ENCODE data around the gene LCN2.

Gene LCN2

DNA sequence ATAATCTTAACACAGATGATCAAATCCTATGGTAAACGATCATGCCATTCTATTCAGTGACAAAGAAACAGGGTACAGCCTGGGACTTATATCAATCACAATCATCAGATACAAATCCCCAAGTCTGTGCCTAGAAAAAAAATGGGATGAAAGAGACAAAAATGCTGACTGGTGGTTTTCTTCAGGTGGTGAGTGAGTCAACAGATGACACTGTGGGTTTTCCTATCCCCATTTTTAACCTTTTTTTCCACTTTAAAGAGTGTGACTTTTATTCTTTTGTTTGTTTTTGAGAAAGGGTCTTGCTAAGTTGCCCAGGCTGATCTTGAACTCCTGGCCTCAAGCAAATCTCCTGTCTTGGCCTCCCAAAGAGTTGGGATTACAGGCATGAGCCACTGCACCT, 39.0 kb downstream of the LCN2 start:
- Histone ChIP-seq H2BK12ac (ENCODE audit: low read length) (no peak overlapping the region), H2AFZ (ENCODE audit: insufficient read depth, low read length, poor library complexity) (no peak overlapping the region), H3K9ac (ENCODE audit: low read length) (no peak overlapping the region), H3K23ac (ENCODE audit: low read length) (no peak overlapping the region), H3K79me1 (ENCODE audit: low read length) (peaks cover 13% of the 10 kb centered on the region), H3K14ac (ENCODE audit: low read length) (no peak overlapping the region), H3K4me2 (ENCODE audit: low read length) (no peak overlapping the region), H3K4ac (ENCODE audit: low read depth, low read length) (no peak overlapping the region), H4K91ac (ENCODE audit: low read depth, low read length) (no peak overlapping the region), H3K9me3 (ENCODE audit: insufficient read depth, low read depth, low read length) (no peaks in the 10 kb centered on the region), H3K27me3 (ENCODE audit: insufficient read depth, low read length) (no peaks in the 10 kb centered on the region), H3K27ac (ENCODE audit: low read depth, low read length) (no peak overlapping the region), H3K4me1 (ENCODE audit: control insufficient read depth in 1 of 2, insufficient read depth in 2 of 2, low read length in 2 of 2) (peaks cover 5 to 7% of the 10 kb centered on the region in 2 experiments), H4K8ac (ENCODE audit: low read depth, low read length) (no peak overlapping the region), H2AK5ac (ENCODE audit: low read length) (no peak overlapping the region), H3K79me2 (ENCODE audit: control insufficient read depth, insufficient read depth, low read length, poor library complexity) (peaks cover 12% of the 10 kb centered on the region), H4K12ac (ENCODE audit: low read depth, low read length) (no peak overlapping the region), H3K36me3 (ENCODE audit: control insufficient read depth in 1 of 2, insufficient read depth in 2 of 2, low read length in 2 of 2) (peaks cover 36 to 38% of the 10 kb centered on the region in 2 experiments), H3K4me3 (ENCODE audit: low read depth, low read length) (no peak overlapping the region), H3K18ac (ENCODE audit: low read length) (no peak overlapping the region), H2BK5ac (ENCODE audit: low read depth, low read length, poor library complexity) (no peak overlapping the region), H2BK120ac (ENCODE audit: insufficient read depth, low read length, poor library complexity) (no peak overlapping the region)
- no peak for DNase-seq
- no CpG with 5 or more reads among the region's 1 CpG for WGBS (ENCODE audit: extremely low coverage, insufficient coverage, insufficient read length)

DNA sequence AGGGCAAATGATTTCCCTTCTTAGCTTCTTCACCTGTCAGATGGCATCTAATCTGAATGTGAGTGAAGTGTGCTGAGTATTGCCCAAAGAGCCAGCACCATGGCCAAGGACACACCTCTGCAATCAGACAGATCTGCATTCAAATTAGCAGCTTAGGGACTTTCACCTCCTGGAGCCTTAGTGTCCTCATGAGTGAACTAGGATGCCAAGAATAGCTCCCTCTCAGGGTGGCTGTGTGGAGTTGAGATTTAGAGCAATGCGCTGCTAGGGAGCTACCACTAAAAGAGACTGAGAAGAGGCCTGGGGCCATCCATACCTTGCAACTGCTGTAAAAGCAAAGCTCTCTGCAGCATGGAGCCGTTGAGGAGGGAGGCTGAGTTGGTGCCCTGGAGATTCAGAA, 40.8 kb downstream of the LCN2 start:
- peaks cover 13% of the 10 kb centered on the region for H3K79me1 ChIP-seq (ENCODE audit: low read length)
- H3K9ac ChIP-seq (ENCODE audit: low read length), result no peak overlapping the region
- H3K23ac ChIP-seq (ENCODE audit: low read length), result no peak overlapping the region
- no peaks in the 10 kb centered on the region for H3K9me3 ChIP-seq (ENCODE audit: insufficient read depth, low read depth, low read length)
- H3K18ac ChIP-seq (ENCODE audit: low read length), result no peak overlapping the region
- no peak overlapping the region for H4K12ac ChIP-seq (ENCODE audit: low read depth, low read length)
- H3K4me3 ChIP-seq (ENCODE audit: low read depth, low read length), result no peak overlapping the region
- no peak for DNase-seq
- no peak overlapping the region for H3K27ac ChIP-seq (ENCODE audit: low read depth, low read length)
- H4K8ac ChIP-seq (ENCODE audit: low read depth, low read length), result no peak overlapping the region
- H2BK120ac ChIP-seq (ENCODE audit: insufficient read depth, low read length, poor library complexity), result no peak overlapping the region
- no peaks in the 10 kb centered on the region for H3K27me3 ChIP-seq (ENCODE audit: insufficient read depth, low read length)
- no peak overlapping the region for H3K4ac ChIP-seq (ENCODE audit: low read depth, low read length)
- peaks cover 29 to 31% of the 10 kb centered on the region in 2 experiments for H3K36me3 ChIP-seq (ENCODE audit: control insufficient read depth in 1 of 2, insufficient read depth in 2 of 2, low read length in 2 of 2)
- no peak overlapping the region for H2AK5ac ChIP-seq (ENCODE audit: low read length)
- H3K4me2 ChIP-seq (ENCODE audit: low read length), result no peak overlapping the region
- peaks cover 5 to 7% of the 10 kb centered on the region in 2 experiments for H3K4me1 ChIP-seq (ENCODE audit: control insufficient read depth in 1 of 2, insufficient read depth in 2 of 2, low read length in 2 of 2)
- no peak overlapping the region for H2BK12ac ChIP-seq (ENCODE audit: low read length)
- H3K79me2 ChIP-seq (ENCODE audit: control insufficient read depth, insufficient read depth, low read length, poor library complexity), result peaks cover 12% of the 10 kb centered on the region
- no peak overlapping the region for H3K14ac ChIP-seq (ENCODE audit: low read length)
- no peak overlapping the region for H2AFZ ChIP-seq (ENCODE audit: insufficient read depth, low read length, poor library complexity)
- no peak overlapping the region for H4K91ac ChIP-seq (ENCODE audit: low read depth, low read length)
- no CpG with 5 or more reads among the region's 2 CpGs for WGBS (ENCODE audit: extremely low coverage, insufficient coverage, insufficient read length)
- H2BK5ac ChIP-seq (ENCODE audit: low read depth, low read length, poor library complexity), result no peak overlapping the region

DNA sequence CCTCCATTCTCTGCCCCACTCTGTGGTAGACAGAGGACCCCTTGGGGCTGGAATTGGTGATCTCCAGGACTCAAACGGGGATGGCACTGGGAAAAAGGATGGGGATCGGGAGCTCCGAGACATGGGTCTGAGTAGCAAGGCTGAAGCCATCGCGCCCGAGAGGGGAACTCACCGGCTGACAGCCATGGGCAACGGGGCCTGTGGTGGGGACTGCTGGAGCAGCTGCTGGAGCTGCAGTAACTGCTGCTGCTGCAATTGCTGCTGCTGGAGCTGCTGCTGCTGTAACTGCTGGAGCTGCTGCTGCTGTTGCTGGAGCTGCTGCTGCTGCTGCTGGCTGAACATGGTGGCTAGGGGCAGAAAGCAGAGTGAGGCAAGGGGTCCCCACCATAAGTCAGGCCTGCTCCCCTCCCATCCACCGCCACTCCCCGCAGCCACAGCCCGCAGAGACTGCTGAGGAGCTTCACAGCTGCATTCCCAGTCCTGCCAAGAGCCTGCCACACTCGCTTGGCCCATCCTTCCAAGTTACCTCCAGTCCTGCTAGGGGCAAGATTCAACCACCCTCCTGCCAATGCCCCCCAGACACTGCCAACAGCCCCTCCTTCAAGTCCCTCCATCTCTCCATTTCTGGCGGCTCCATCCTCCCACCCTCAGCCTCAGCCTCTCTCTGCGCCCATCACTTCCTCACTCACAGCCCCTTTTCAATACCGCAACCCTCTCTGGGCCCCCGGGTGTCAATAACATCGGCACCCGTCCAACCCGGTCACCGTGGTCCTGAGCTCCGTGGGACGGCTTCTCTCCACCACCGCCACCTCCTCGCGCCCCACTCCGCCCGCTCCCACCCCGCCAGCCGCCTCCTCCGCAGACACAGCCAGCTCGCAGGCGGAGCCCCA, 41.5 kb downstream of the LCN2 start:
- Histone ChIP-seq H3K9ac (ENCODE audit: low read length) (peak overlapping the region; percentile 88), H2BK12ac (ENCODE audit: low read length) (no peak overlapping the region)
- no CpG with 5 or more reads among the region's 32 CpGs for WGBS (ENCODE audit: extremely low coverage, insufficient coverage, insufficient read length)

DNA sequence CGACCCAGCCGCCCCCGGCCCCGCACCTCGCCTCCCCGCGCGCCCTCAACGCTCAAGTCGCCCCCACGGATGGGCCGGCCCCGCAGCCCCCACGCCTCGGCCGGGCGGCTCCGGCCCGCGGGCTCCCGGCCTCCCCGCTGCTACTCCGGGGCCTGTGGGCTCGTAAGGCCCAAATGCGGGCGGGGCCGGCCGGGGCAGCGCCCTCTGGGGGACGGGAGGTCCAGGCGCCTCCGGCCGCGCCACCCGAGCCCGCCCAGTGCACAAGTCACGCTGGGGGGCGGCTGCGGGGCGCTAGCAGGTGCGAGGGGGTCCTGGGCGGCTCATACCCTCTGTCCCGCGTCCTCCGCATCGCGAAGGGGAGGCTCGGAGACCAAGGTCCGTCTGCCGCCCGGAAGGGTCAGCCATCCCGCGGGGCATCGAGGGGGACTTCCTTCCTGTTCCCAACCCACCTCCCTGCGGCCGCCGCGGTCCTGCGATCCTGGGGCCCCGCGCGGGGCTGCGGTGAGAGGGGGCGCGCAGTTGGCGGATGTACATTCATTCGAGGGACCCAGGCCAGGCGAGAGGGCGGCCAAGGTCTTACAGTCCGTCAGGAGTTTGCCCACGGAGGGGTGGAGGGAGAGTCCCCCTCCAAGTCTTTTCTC, 42.3 kb downstream of the LCN2 start, which contains the start of gene CIZ1:
TSS of gene CIZ1 (minus strand) at position 167 of the 641 bp plus-strand sequence. CDS start 715 bp downstream, outside the sequence.
- peak; percentile 73 to 88 for DNase-seq
- Histone ChIP-seq H3K79me2 (ENCODE audit: control insufficient read depth, insufficient read depth, low read length, poor library complexity) (peaks cover 12% of the 10 kb centered on the region), H3K9ac (ENCODE audit: low read length) (peak within 1 kb of the TSS; percentile 92), H4K91ac (ENCODE audit: low read depth, low read length) (peak within 1 kb of the TSS; percentile 75), H2BK12ac (ENCODE audit: low read length) (peak within 1 kb of the TSS; percentile 61), H3K27me3 (ENCODE audit: insufficient read depth, low read length) (no peaks in the 10 kb centered on the region), H3K4me1 (ENCODE audit: control insufficient read depth in 1 of 2, insufficient read depth in 2 of 2, low read length in 2 of 2) (peaks cover 5 to 7% of the 10 kb centered on the region in 2 experiments), H3K14ac (ENCODE audit: low read length) (peak within 1 kb of the TSS; percentile 98), H3K79me1 (ENCODE audit: low read length) (peaks cover 13% of the 10 kb centered on the region), H4K8ac (ENCODE audit: low read depth, low read length) (peak within 1 kb of the TSS; percentile 99), H2BK120ac (ENCODE audit: insufficient read depth, low read length, poor library complexity) (peak within 1 kb of the TSS; percentile 98), H3K18ac (ENCODE audit: low read length) (peak within 1 kb of the TSS; percentile 99), H3K23ac (ENCODE audit: low read length) (no peak within 1 kb of the TSS), H3K4me2 (ENCODE audit: low read length) (peak within 1 kb of the TSS; percentile 94), H3K27ac (ENCODE audit: low read depth, low read length) (peak within 1 kb of the TSS; percentile 33), H2AFZ (ENCODE audit: insufficient read depth, low read length, poor library complexity) (peak within 1 kb of the TSS; percentile 100), H3K4ac (ENCODE audit: low read depth, low read length) (peak within 1 kb of the TSS; percentile 91), H3K36me3 (ENCODE audit: control insufficient read depth in 1 of 2, insufficient read depth in 2 of 2, low read length in 2 of 2) (peaks cover 15 to 17% of the 10 kb centered on the region in 2 experiments), H3K9me3 (ENCODE audit: insufficient read depth, low read depth, low read length) (no peaks in the 10 kb centered on the region), H2AK5ac (ENCODE audit: low read length) (peak within 1 kb of the TSS; percentile 90), H4K12ac (ENCODE audit: low read depth, low read length) (peak within 1 kb of the TSS; percentile 86), H3K4me3 (ENCODE audit: low read depth, low read length) (peak within 1 kb of the TSS; percentile 95), H2BK5ac (ENCODE audit: low read depth, low read length, poor library complexity) (peak within 1 kb of the TSS; percentile 95)
- WGBS (ENCODE audit: extremely low coverage, insufficient coverage, insufficient read length), result no CpG with 5 or more reads among the region's 71 CpGs

More for the DNA sequence above, 41.5 kb downstream of the LCN2 start:
- Histone ChIP-seq H3K23ac (ENCODE audit: low read length) (no peak overlapping the region), H2BK120ac (ENCODE audit: insufficient read depth, low read length, poor library complexity) (peak overlapping the region; percentile 36), H2BK5ac (ENCODE audit: low read depth, low read length, poor library complexity) (peak overlapping the region; percentile 64), H3K27ac (ENCODE audit: low read depth, low read length) (peak overlapping the region; percentile 33), H3K4me1 (ENCODE audit: control insufficient read depth in 1 of 2, insufficient read depth in 2 of 2, low read length in 2 of 2) (peaks cover 5 to 7% of the 10 kb centered on the region in 2 experiments), H3K36me3 (ENCODE audit: control insufficient read depth in 1 of 2, insufficient read depth in 2 of 2, low read length in 2 of 2) (peaks cover 23 to 24% of the 10 kb centered on the region in 2 experiments), H4K12ac (ENCODE audit: low read depth, low read length) (peak overlapping the region; percentile 86), H3K9me3 (ENCODE audit: insufficient read depth, low read depth, low read length) (no peaks in the 10 kb centered on the region), H3K79me2 (ENCODE audit: control insufficient read depth, insufficient read depth, low read length, poor library complexity) (peaks cover 12% of the 10 kb centered on the region), H3K27me3 (ENCODE audit: insufficient read depth, low read length) (no peaks in the 10 kb centered on the region), H3K14ac (ENCODE audit: low read length) (peak overlapping the region; percentile 81), H4K8ac (ENCODE audit: low read depth, low read length) (peak overlapping the region; percentile 99), H3K4me2 (ENCODE audit: low read length) (peak overlapping the region; percentile 94), H3K18ac (ENCODE audit: low read length) (peak overlapping the region; percentile 93), H3K79me1 (ENCODE audit: low read length) (peaks cover 13% of the 10 kb centered on the region), H2AK5ac (ENCODE audit: low read length) (peak overlapping the region; percentile 90), H3K4ac (ENCODE audit: low read depth, low read length) (peak overlapping the region; percentile 91), H3K4me3 (ENCODE audit: low read depth, low read length) (peak overlapping the region; percentile 95), H2AFZ (ENCODE audit: insufficient read depth, low read length, poor library complexity) (peak overlapping the region; percentile 100), H4K91ac (ENCODE audit: low read depth, low read length) (peak overlapping the region; percentile 75)
- DNase-seq, result no peak

Measured in trophoblast cell (in vitro differentiated cells and primary cell).